Measurements from ENCODE around the gene OASL.
"Not testable (repeated sequence)": the region's sequence is repeated elsewhere in the genome, so short reads cannot be mapped to it uniquely, and the experiment has no call there.

The OASL gene

DNA sequence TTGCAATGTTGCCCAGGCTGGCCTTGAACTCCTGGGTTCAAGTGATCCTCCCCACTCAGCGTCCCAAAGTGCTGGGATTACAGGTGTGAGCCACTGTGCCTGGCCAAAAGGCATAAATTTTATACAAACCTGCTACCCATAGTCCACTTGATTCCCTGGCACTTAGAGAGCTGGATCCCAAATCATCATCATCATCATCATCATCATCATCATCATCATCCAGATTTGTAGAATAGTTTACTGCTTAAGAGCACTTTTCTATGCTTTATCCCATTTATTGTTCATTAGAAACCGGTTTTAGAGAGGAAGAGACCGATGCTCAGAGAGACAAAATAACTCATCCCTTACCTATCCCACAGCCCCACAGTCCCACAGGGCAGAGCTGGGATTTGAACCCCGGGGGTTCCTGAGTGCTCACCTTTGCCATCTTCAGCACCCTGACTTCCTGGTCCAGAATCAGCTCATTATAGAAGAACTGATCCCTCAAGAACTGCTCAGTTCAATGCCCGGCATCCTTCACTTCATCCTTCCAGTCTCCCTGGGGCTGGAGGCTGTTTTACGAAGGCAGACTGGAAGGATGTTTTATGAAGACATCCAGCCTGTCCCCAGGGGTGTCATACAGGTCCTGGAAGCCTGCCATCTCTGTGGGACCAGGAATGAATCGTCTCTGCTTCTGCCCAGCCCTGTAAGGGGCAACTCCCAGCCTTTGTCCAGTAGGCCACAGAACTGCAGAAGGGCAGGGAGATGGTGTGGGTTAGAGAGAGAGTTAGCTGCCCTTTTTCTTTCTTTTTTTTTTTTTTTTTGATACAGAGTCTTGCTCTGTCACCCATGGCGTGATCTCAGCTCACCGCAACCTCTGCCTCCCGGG is 20.2 kb upstream of the OASL start:
- no peak for DNase-seq

DNA sequence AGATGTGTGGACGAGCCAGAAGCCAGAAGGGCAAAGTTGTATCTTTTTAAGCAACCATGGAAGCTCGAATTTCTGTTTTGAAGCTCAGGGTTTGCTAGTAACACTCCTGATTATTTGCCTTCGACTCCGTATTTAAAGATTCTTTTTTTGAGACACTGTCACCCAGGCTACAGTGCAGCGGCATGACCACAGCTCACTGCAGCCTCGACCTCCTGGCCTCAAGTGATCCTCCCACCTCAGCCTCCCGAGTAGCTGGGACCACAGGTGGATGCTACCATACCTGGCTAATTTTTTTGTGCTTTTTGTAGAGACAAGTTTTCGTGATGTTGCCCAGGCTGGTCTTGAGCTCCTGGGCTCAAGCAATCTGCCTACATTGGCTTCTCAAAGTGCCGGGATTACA is 18.7 kb upstream of the OASL start:
- no peak for DNase-seq

DNA sequence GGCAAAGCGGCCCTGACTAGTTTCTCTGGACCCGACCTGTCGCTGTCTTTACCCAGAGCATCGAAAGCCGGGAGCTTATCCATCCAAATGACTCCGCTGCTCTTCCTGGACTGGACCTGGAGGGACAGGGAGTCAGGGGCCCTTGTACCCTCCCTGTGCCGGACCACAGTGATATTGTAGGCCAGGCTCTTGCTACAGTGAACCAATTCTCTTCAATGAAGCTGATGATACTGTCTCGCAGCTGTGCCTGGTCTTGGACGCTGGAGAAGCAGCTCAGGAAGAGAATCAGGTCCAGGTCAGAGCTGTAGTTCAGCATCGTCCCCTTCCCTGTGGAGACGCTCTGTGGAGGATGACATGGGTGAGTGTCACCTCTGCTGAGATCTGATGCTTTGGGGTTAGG is 14.7 kb upstream of the OASL start:
- no peak for DNase-seq

GRCh38 chr12:121050725-121051124 is 11.7 kb upstream of the OASL start:
- no peak for DNase-seq

DNA sequence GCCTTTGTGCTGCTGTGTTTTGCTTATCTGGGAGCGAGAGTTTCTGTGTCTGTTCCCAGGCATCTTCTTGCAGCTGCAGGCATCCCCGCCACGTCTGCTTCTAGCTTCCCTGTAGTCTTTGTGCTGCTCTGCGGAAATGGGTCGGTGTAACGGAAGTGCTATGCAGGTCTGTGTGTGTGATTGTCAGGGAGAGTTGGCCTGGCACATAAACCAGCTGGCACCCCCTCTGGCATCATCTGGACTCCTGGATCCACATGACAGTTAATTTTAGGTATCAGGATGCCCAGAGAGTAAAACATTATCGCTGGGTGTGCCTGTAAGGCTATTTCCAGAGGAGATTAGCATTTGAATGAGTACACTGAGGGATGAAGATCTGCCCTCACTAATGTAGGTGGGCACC is 9.4 kb upstream of the OASL start:
- DNase-seq: no peak

- DNase-seq: not testable (repeated sequence)
These were observed 8.4 kb upstream of the OASL start for GRCh38 chr12:121047400-121047799.

GRCh38 chr12:121043067-121043466 is 4.0 kb upstream of the OASL start:
- no peak for DNase-seq

GRCh38 chr12:121036810-121037326 is 2.2 kb downstream of the OASL start:
- DNase-seq: peak in 1 of 5 donors; percentile 66

DNA sequence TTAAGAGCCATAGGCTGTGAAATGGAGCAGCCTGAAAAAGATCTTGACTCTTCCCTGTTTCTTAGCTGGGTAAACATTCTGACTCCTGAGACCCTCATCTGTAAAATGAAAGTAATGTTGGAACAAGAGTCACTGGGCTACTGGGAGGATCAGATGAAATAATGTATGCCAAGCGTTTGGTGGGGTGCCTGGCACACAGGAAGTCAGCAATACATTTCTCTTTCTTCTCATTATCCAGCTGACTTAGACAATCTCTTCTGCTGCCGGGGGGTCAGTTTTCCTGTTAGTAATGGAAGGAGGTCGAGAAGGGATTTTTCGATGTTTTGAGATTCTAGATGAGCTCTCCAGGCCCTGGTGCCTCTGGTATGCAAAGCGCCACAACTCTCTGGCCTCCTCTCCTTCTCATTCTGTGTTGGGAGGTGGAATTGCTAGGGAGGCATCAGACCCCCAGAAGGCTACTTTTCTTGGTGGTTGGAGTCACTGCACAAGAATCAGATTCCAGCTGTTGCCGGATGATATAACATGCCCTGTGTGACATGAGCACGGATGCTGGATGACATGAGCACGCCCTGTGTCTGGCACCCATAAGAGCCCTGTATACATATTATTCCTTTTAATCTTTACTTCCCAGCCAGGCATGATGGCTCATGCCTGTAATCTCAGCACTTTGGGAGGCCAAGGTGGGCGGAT is 4.3 kb downstream of the OASL start:
- peak in 1 of 5 donors; percentile 29 for DNase-seq

DNA sequence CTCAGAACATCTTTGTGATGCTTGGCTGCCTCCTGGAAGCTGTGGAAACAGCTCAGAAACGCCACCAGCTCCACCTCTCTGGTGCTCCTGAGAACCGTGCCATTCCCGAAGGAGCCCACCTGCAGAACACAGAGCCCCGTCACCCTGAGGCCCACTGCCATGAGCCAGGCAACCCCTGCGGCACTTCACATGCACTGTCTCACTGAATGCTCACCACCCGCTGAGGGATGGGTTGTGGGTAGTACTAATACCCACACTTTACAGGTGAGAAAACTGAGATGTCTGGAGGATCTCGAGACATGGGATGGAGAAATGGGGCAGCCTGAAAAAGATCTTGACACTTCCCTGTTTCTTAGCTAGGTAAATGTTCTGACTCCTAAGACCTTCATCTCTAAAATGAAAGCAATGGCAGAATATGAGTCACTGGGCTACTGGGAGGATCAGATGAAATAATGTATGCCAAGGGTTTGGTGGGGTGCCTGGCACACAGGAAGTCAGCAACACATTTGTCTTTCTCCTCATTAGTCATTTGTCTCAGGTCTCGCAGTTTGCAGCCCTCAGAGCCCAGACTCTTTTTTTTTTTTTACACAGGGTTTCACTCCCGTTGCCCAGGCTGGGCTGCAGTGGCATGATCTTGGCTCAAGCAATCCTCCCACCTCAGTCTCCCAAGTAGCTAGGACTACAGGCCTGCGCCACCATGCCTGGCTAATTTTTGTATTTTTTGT is 5.3 kb downstream of the OASL start:
- peak in 4 of 5 donors; percentile 43 to 93 (median 45) for DNase-seq

- no peak for DNase-seq
These were observed 8.4 kb downstream of the OASL start for GRCh38 chr12:121030576-121031212.

DNA sequence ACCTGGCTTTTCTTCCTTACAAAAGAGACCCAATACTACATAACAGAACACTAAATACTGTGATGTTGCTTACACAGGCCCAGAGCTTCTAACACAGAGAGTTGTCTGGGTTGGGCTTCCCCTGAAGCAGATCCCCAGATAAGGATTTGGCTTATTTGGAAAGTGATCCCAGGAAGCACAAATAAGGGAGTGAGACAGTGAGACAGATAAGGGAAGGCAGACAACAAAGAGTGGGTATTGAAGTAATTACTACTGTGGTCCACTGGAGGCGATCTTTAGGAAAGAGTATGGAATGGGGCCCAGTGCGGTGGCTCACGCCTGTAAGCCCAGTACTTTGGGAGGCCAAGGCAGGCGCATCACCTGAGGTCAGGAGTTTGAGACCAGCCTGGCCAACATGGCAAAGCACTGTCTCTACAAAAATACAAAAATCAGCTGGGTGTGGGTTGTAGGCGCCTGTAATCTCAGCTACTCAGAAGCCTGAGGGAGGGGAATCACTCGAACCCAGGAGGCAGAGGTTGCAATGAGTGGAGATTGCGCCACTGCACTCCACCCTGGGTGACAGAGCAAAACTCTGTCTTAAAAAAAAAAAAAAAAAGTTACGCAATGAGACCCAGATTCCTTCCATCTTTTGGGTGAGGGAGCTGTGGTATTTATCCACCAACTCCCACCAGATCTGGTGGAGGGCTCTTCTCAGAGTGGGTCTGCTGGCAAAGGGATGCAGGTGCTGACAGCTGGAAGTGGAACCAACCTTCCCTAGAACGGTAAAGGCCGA is 12.6 kb downstream of the OASL start:
- no peak for DNase-seq

DNA sequence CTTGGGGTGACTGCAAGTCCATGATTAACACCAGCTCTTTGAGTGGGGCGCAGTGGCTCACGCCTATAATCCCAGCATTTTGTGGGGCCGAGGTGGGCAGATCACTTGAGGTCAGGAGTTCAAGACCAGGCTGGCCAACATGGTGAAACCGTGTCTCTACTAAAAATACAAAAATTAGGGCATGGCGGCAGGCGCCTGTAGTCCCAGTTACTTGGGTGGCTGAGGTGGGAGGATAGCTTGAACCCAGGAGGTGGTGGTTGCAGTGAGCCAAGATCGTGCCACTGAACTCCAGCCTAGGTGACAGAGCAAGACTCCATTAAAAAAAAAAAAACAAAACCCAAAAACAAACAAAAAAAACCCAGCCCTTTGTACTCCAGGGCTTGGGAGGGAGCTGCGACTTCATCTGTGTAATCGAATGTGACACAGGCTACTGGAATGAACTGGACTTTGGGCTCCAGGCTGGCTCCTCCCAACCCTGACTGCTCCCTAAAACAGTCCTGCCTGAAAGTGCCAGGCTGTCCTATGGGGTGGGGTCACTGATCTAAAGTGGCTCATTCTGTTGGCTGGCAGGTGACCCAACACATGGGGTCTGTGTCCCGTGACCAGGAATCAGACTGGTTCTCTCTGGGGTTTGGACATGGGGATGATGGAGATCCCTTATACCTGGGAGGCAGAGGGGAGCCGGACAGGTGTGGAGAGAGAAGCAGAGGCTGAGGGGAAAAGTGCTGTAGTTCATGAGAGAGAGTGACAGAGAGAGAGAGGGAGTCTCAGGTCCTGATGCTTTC is 13.4 kb downstream of the OASL start:
- DNase-seq: no peak

DNA sequence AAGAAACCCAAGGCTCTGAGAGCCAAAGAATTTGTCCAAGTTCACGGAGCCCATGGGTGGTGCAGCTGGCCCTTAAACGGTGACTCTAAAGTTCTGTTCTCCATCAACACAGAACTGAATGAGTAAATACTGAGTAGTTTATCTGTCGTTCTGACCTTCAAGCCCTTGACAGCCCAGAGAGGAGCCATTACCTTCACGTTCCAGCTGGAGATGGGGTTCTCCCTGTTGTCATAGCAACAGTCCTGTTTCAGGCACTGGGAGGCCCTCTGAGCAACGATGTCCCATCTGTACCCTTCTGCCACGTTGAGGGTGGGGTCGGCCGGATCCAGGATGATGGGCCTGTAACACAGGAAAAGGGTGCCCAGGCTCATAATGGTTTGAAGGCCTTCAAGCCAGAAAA is 15.2 kb downstream of the OASL start:
- no peak for DNase-seq

- DNase-seq: no peak
These were observed 16.3 kb downstream of the OASL start for GRCh38 chr12:121022713-121023112.

- DNase-seq: no peak
These were observed 17.3 kb downstream of the OASL start for GRCh38 chr12:121021754-121022153.

DNA sequence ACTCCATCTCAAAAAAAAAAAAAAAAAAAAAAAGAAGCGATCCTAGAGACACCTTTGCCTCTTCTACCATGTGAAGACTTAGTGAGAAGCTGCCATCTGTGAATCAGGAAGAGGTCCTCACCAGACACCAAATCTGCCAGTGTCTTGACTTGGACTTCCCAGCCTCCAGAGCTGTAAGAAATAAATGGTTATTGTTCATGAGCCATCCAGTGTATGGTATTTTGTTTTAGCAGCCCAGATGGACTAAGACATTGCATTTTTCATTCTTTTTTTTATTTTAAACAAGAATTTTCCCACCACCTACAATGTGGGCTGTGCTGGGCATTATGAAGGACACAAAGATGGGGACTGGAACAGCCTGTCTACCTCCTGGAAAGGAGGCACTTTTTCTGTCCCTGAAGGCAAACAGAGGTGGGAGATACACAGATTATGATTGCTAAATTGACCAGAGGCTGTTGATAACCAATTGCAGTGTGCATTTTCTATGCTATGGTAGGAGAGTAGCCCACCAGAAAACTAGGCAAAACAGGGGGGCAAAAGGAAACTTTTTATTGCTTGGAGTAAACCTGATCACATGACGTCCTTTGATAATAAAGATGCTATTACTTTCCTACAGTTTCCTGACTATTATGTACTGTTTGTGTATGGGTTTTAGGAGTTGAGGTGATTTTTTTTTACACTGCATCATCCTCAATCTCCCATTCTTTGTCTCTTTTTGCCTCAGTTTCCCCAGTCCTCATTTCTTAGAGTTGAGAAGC is 20.0 kb downstream of the OASL start:
- DNase-seq: no peak

DNA sequence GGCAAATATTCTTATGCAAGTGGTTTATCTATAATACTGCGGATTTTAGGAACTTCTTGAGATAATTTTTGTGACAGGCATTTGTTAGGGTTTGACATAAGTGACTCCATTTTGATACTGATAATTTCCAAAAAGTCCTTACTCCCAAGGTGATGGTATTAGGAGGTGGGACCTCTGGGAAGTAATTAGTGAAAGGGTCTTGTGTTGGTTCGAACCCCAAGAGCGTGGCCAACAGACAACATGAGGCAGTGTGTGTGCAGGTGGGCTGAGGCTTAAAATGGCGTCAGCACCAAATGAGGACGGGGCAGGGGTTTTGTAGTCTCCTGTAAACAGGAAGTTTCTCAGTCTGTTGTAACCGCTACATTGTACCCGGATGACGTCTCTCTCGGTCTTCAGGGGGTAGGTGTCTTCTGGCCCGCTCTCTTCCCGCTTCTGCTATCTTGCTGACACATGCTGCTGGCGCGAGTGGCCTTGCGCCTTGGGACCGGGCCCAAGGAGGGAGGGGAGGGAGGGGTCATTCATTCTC is 21.0 kb downstream of the OASL start:
- no peak for DNase-seq

DNA sequence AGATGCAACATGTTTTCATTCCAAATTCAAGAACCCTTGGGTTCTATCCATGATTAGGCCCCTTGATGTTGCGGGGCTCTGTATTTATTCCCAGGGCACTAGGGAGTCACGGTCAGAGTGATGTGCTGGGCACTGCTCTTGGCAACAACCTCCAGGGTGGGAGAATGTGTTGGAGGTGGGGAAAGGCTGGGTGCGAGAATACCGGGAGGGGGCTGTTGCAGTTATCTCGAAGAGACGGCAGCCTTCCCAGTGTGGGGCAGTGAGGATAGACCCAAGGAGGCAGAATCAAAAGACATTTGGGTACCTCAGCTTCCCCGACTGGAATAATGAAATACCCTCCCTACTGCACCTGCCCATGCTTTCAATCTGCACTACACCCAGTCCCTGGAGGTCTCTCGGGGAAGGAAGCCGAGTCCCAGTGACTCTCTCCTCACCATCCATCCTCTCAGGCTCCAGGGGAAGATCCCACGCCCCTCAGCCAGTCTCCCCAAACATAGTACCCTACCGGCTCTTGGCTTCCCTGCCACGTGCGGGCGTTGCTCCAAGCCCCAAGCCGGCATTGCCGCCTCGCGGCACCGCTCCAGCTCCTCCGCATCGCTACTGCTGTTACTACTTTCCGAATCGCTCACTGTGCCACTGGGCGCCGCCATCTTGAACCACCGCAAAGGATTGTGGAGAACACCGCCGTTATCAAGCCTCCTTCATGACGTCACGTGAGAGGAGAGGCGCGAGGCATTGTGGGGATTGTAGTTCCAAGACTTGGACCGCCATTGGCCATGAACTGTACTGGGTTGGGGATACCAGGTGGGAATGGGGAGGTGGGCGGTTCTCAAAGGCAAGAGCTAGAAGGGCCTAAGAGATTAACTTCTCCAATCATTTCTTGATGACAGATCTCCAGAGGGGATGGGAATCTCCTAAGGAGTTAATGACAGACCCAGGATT is 22.9 kb downstream of the OASL start, which contains the start of gene C12orf43:
TSS of gene C12orf43 (minus strand) at position 663 of the 942 bp plus-strand sequence. CDS start at position 650, 13 bp downstream.
- peak; percentile 73 to 90 (median 85) for DNase-seq
